Breast epithelium (tissue), 4 donors: Measurements from ENCODE around the gene PLIN1. TPM values are rescaled to one million over a fixed set of nuclear protein-coding genes. Genes with fewer than 3 reads are reported as not detected.
A peak's percentile ranks its signal among the peaks of the same experiment; 100 is the strongest.

Source experiments
- DNase-seq, 2 donors: peaks; one replicate each; pipeline ENCODE4 v3.0.0-alpha.2; 2019; ENCODE audit warnings: low spot score in 2 of 2
- H3K27ac ChIP-seq, 2 donors: fragments of 200-600 bp; sonication (generic) in 1 of 2; one replicate each; pipeline ENCODE4 v1.5.1; 2016 to 2019; ENCODE audit warnings: mild to moderate bottlenecking in 1 of 2
- H3K27me3 ChIP-seq, 2 donors: fragments of 200-600 bp; sonication (generic) in 1 of 2; one replicate each; pipeline versions ENCODE4 v1.5.1 to v1.6.0; 2017 to 2019; ENCODE audit warnings: control low read depth in 1 of 2, mild to moderate bottlenecking in 1 of 2
- H3K36me3 ChIP-seq: fragments of 200-600 bp; one replicate; pipeline ENCODE4 v1.5.1; 2019
- H3K4me1 ChIP-seq, 2 donors: fragments of 200-600 bp; sonication (generic); one replicate each; pipeline ENCODE4 v1.5.1; 2016 to 2019; ENCODE audit warnings: control low read depth in 1 of 2
- H3K4me3 ChIP-seq, 3 donors: fragments of 200-600 bp; sonication (generic); 1 replicate in 2 of 3; 2 replicates in 1 of 3; pipeline ENCODE4 v1.5.1; 2016 to 2019; ENCODE audit warnings: mild to moderate bottlenecking in 3 of 3, moderate library complexity in 2 of 3
- H3K9me3 ChIP-seq, 2 donors: fragments of 200-600 bp; sonication (generic) in 1 of 2; one replicate each; pipeline ENCODE4 v1.5.1; 2016 to 2019; ENCODE audit warnings: control low read depth in 1 of 2
- POLR2A ChIP-seq: fragments of 450-650 bp; IDR thresholded peaks from one replicate; pipeline ENCODE4 v1.6.1; 2016; ENCODE audit warnings: antibody characterized with exemption, mild to moderate bottlenecking, moderate library complexity
- POLR2AphosphoS5 ChIP-seq, 3 donors: sonication (generic); formaldehyde crosslinking; IDR thresholded peaks; one replicate each; pipeline ENCODE4 v1.6.1; 2017; ENCODE audit warnings: antibody characterized with exemption in 3 of 3
- intact Hi-C: fragments of 100-400 bp; cut with DNase I; formaldehyde crosslinking; loops from one replicate; pipeline ENCODE4 v1.15.1; 2023; ENCODE audit warnings: low total_unique reads
- total RNA-seq, 3 donors: library from RNA; depleted of rRNA; stranded (reverse); fragments of >200 nt; gene quantifications; one replicate each; pipeline ENCODE4 v1.1.0, GENCODE V29; 2016
- TF ChIP-seq, protein P1 (sequence below), 3 donors: fragments of 450-650 bp; IDR thresholded peaks; one replicate each; pipeline ENCODE4 v1.5.1; 2016 to 2017; ENCODE audit warnings: antibody characterized with exemption in 3 of 3, mild to moderate bottlenecking in 3 of 3, moderate library complexity in 3 of 3

PLIN1 gene
- total RNA-seq, 3 donors from 2014 or later, result 114 to 2,292 (median 132) TPM

DNA sequence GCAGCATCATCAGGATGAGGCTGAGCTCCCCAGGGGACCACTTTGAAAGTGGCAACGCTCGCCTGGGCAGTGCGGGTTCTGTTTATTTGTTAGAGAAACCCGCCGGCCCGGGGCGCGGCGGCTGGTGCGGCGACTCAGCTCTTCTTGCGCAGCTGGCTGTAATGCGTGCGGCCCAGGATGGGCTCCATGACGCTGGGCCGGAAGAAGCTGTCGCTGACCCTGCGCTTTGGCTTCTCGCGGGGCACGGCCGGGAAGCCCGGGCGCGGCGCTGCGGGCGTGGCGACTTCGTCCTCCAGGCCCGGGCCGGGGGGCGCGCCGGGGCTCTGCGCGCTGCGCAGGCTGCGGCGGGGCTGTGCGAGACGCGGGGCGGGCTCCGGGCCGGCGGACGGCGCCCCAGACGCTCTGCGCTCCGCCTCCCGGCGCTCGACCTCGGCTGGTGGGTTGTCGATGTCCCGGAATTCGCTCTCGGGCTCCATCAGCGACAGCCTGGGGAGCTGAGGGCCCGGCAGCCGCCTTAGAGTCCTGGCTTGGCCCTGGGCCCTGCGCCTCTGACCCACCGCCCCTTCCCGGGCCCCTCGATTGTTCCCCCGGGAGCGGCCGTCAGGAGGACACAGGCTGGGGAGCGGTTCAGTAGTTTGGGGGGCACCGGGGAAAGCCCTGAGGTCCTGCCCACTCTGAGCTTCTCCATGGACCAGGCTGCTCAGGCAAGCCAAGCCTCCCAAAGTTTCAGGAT is 13.6 kb downstream of the PLIN1 start:
- no peak for DNase-seq
- Histone ChIP-seq H3K27ac (peak overlapping the region; percentile 90 to 95), H3K9me3 (no peaks in the 10 kb centered on the region), H3K36me3 (no peaks in the 10 kb centered on the region), H3K4me3 (peak overlapping the region; percentile 34 to 73 (median 53)), H3K4me1 (peaks cover 0 to 11% of the 10 kb centered on the region in 2 donors), H3K27me3 (no peaks in the 10 kb centered on the region)
- TF ChIP-seq POLR2AphosphoS5 (IDR thresholded peaks at IDR 0.05) (peak in 1 of 3 donors; percentile 20), POLR2A (no peak)
- TF ChIP-seq, protein P1, sequence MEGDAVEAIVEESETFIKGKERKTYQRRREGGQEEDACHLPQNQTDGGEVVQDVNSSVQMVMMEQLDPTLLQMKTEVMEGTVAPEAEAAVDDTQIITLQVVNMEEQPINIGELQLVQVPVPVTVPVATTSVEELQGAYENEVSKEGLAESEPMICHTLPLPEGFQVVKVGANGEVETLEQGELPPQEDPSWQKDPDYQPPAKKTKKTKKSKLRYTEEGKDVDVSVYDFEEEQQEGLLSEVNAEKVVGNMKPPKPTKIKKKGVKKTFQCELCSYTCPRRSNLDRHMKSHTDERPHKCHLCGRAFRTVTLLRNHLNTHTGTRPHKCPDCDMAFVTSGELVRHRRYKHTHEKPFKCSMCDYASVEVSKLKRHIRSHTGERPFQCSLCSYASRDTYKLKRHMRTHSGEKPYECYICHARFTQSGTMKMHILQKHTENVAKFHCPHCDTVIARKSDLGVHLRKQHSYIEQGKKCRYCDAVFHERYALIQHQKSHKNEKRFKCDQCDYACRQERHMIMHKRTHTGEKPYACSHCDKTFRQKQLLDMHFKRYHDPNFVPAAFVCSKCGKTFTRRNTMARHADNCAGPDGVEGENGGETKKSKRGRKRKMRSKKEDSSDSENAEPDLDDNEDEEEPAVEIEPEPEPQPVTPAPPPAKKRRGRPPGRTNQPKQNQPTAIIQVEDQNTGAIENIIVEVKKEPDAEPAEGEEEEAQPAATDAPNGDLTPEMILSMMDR (IDR thresholded peaks at IDR 0.05), result no peak
- intact Hi-C loops, result no loop called here

DNA sequence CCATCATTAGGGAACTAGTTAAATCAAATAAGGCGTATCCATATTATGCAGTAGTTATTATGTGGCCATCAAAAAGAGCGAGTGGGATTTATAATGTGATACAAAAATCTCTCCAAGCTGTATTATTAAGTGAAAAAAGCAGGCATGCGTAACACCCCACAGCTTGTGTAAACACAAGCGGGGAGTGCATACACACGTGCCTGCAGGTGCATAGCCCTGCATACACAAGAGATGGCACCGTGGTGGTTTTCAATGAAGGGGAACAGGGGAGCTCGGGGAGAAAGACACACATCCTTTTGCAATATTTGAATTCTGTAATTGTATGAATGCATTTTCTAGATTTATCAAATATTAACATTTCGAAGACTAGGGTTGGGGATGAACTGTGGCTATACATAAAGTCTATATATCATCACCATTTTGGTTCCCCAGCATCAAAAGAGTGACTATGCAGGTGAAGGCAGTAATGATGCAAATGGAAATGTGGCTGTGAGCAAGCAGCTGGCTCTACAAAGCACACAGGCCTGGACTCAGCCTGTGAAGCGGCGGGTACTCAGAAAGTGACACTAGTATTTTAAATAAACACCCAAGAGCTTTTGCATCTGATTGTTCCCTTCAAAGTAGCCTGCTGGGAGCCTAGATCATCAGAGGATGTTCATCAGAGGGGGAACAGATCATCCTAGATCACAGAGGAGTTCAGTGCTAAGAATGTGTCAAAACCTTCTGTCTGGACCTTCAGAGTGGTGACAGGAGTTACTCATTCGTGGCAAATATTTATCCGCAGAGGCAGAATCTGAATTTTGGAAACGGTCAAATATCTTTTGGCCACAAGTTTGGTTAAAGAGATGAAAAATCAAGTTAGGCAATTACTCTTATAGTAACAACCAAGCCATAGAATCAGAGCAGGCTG is 14.5 kb downstream of the PLIN1 start:
- no peaks in the 10 kb centered on the region for H3K27me3 ChIP-seq
- DNase-seq, result no peak
- peak overlapping the region; percentile 34 to 73 (median 53) for H3K4me3 ChIP-seq
- H3K27ac ChIP-seq, result peak overlapping the region; percentile 90 to 95
- H3K36me3 ChIP-seq, result no peaks in the 10 kb centered on the region
- peaks cover 0 to 11% of the 10 kb centered on the region in 2 donors for H3K4me1 ChIP-seq
- TF ChIP-seq POLR2AphosphoS5 (IDR thresholded peaks at IDR 0.05) (no peak), POLR2A (no peak)
- TF ChIP-seq, protein P1 (IDR thresholded peaks at IDR 0.05), result no peak
- intact Hi-C loops, result no loop called here
- no peaks in the 10 kb centered on the region for H3K9me3 ChIP-seq

DNA sequence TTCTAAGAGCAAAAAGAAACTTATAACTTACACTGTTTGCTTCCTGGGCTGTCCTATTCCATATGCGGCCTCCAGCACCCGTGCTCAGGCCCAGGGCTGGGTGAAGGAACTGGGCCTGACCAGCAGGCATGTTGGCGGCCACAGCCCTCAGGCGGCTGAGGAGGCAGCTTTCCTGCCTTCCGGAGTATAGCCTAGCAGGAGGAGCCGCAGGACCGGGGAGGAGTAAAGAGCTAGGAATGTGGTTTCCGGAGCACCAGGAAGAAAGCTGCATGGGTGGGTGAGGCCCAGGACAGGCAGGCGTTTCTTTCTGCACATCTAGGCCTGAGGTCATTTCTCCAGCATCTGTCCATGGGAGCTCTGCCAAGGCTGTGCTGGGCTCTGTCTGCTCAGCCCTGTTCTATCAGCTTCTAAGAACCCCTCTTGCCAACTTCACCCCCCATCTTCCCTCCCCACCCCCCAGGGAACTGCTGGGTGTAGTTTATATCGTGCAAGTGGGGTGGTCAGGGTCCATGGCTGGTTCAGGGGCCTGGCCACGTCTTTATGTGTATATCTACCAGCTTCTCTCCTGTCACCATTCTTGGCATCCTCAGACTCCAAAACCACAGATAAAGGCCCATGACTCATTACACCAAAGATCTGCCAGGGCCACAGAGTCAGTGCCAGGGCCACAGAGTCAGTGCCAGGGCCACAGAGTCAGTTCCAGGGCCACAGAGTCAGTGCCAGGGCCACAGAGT is 16.1 kb downstream of the PLIN1 start:
- H3K4me1 ChIP-seq, result peaks cover 0 to 11% of the 10 kb centered on the region in 2 donors
- no peak for TF ChIP-seq POLR2A
- TF ChIP-seq, protein P1 (IDR thresholded peaks at IDR 0.05), result peak in 1 of 3 donors; percentile 9
- TF ChIP-seq POLR2AphosphoS5 (IDR thresholded peaks at IDR 0.05), result peak in 1 of 3 donors; percentile 32
- H3K27me3 ChIP-seq, result no peaks in the 10 kb centered on the region
- intact Hi-C loops, result no loop called here
- peak in 1 of 2 donors; percentile 76 for DNase-seq
- no peaks in the 10 kb centered on the region for H3K36me3 ChIP-seq
- H3K4me3 ChIP-seq, result peak overlapping the region in 2 of 3 donors; percentile 15 to 47
- peak overlapping the region; percentile 89 to 90 for H3K27ac ChIP-seq
- H3K9me3 ChIP-seq, result no peaks in the 10 kb centered on the region

DNA sequence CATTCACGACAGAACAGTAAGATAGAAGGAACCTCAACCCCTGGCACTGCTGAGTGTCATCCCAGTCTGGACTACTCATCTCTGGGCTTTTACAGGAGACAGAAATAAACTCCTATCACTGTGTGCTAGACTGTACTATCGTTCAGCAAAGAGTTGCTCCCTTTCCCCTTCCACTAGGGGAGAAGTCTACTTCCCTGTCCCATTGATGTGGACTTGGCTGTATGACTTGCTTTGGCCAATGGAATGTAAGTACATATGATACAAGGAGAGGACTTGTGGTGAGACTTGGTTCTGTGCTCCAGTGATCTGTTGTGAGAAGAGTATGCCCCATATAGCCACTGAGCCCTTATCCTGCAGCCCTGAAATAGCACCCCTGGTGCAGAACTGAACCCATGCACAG is 18.6 kb downstream of the PLIN1 start:
- no peak for DNase-seq
- Histone ChIP-seq H3K36me3 (no peaks in the 10 kb centered on the region), H3K27me3 (no peaks in the 10 kb centered on the region), H3K4me1 (peaks cover 0 to 11% of the 10 kb centered on the region in 2 donors), H3K27ac (no peak overlapping the region), H3K9me3 (no peaks in the 10 kb centered on the region), H3K4me3 (no peak overlapping the region)
- TF ChIP-seq, protein P1 (IDR thresholded peaks at IDR 0.05), result no peak
- no peak for TF ChIP-seq POLR2A
- TF ChIP-seq POLR2AphosphoS5 (IDR thresholded peaks at IDR 0.05), result no peak
- intact Hi-C loops, result no loop called here
